Keratinocyte (primary cell): ENCODE measurements around the gene CD300LD. TPM values are rescaled to one million over a fixed set of nuclear protein-coding genes. Genes with fewer than 3 reads are reported as not detected.

ENCODE experiments used
- DNase-seq: peaks from one replicate; pipeline ENCODE4 v3.0.0-alpha.2; 2011; ENCODE audit warnings: low read depth, missing footprints, low spot score
- FAIRE-seq: peaks from 2 replicates; lab custom pipeline; 2011; peaks lifted over from hg19 to GRCh38; lab: Jason Lieb, UNC
- H2AFZ ChIP-seq: 2 replicates; pipeline ENCODE4 v1.6.0; 2012; ENCODE audit warnings: low read length, control low read depth, inconsistent platforms; ENCODE audit not compliant: control insufficient read depth
- H3K27ac ChIP-seq: 2 replicates; pipeline ENCODE4 v1.5.1; 2011; ENCODE audit warnings: low read length; ENCODE audit not compliant: control insufficient read depth, insufficient read depth
- H3K27me3 ChIP-seq: 3 replicates; pipeline ENCODE4 v1.6.0; 2011; ENCODE audit warnings: low read length; ENCODE audit not compliant: control insufficient read depth, insufficient read depth; ENCODE audit errors: extremely low read depth
- H3K36me3 ChIP-seq, 2 experiments: 2 replicates in 1 of 2; 3 replicates in 1 of 2; pipeline ENCODE4 v1.5.1; 2011; ENCODE audit warnings: low read length in 2 of 2, mild to moderate bottlenecking in 1 of 2; ENCODE audit not compliant: control insufficient read depth in 2 of 2, insufficient read depth in 2 of 2; ENCODE audit errors: extremely low read depth in 1 of 2
- H3K4me1 ChIP-seq: 3 replicates; pipeline ENCODE4 v1.5.1; 2011; ENCODE audit warnings: low read length; ENCODE audit not compliant: control insufficient read depth, insufficient read depth; ENCODE audit errors: extremely low read depth
- H3K4me2 ChIP-seq: 3 replicates; pipeline ENCODE4 v1.6.0; 2011; ENCODE audit warnings: low read depth, low read length; ENCODE audit not compliant: control insufficient read depth, insufficient read depth; ENCODE audit errors: extremely low read depth
- H3K4me3 ChIP-seq, 3 experiments: fragments of 200-600 bp in 1 of 3; sonication (generic) in 1 of 3; 2 replicates in 2 of 3; 3 replicates in 1 of 3; pipeline ENCODE4 v1.5.1; 2011 to 2016; ENCODE audit warnings: low read length in 3 of 3, mild to moderate bottlenecking in 3 of 3, control low read depth in 2 of 3, inconsistent platforms in 1 of 3, low read depth in 1 of 3, mixed read lengths in 1 of 3, mixed run types in 1 of 3, moderate library complexity in 1 of 3; ENCODE audit not compliant: control insufficient read depth in 2 of 3, insufficient read depth in 2 of 3; ENCODE audit errors: extremely low read depth in 1 of 3
- H3K79me2 ChIP-seq: 2 replicates; pipeline ENCODE4 v1.6.0; 2012; ENCODE audit warnings: low read length; ENCODE audit not compliant: control insufficient read depth, insufficient read depth
- H3K9ac ChIP-seq: 3 replicates; pipeline ENCODE4 v1.6.0; 2011; ENCODE audit warnings: low read length; ENCODE audit not compliant: control insufficient read depth, insufficient read depth; ENCODE audit errors: extremely low read depth
- H3K9me1 ChIP-seq: 3 replicates; pipeline ENCODE4 v1.6.0; 2011; ENCODE audit warnings: low read length; ENCODE audit not compliant: control insufficient read depth, insufficient read depth; ENCODE audit errors: extremely low read depth
- H3K9me3 ChIP-seq: 2 replicates; pipeline ENCODE4 v1.5.1; 2012; ENCODE audit warnings: low read depth, low read length; ENCODE audit not compliant: control insufficient read depth
- H4K20me1 ChIP-seq: 3 replicates; pipeline ENCODE4 v1.6.0; 2011; ENCODE audit warnings: low read length; ENCODE audit not compliant: control insufficient read depth, insufficient read depth; ENCODE audit errors: extremely low read depth
- CTCF ChIP-seq, 3 experiments: IDR thresholded peaks in 1 of 3; conservative IDR thresholded peaks in 1 of 3; optimal IDR thresholded peaks in 1 of 3; 2 replicates in 2 of 3; 3 replicates in 1 of 3; pipeline versions ENCODE3 to v1.5.1; 2011; ENCODE audit warnings: low read length in 3 of 3, mild to moderate bottlenecking in 3 of 3, moderate library complexity in 2 of 3, control low read depth in 1 of 3, inconsistent platforms in 1 of 3; ENCODE audit not compliant: insufficient read depth in 2 of 3; ENCODE audit errors: extremely low read depth in 1 of 3
- EZH2 ChIP-seq: IDR thresholded peaks from one replicate; pipeline ENCODE4 v1.6.1; 2012; ENCODE audit warnings: inconsistent platforms, mild to moderate bottlenecking, low read length, moderate library complexity
- dilution Hi-C: fragments of 300-500 bp; cut with MboI; formaldehyde crosslinking; loops from one replicate; pipeline ENCODE4 v1.7.0; 2020; ENCODE audit warnings: low sequenced_read_pairs; ENCODE audit not compliant: extremely low pct_ligation_motif_present
- polyA plus RNA-seq, 5 experiments: library from polyadenylated mRNA; depleted of rRNA in 3 of 5; stranded (reverse) in 3 of 5; stranded (forward) in 1 of 5; unstranded in 1 of 5; fragments of >200 nt; gene quantifications; 1 replicate in 1 of 5; 2 replicates in 3 of 5; 3 replicates in 1 of 5; pipeline versions ENCODE4 v1.2.1 to v1.2.3, GENCODE V29; 2011 to 2012; ENCODE audit warnings: missing spikeins in 2 of 5, low read depth in 1 of 5, low replicate concordance in 1 of 5

CD300LD gene
- polyA plus RNA-seq, 1 donor (not counting 4 experiments of a cell fraction or from before 2014, with no cell fraction given) = not detected

DNA sequence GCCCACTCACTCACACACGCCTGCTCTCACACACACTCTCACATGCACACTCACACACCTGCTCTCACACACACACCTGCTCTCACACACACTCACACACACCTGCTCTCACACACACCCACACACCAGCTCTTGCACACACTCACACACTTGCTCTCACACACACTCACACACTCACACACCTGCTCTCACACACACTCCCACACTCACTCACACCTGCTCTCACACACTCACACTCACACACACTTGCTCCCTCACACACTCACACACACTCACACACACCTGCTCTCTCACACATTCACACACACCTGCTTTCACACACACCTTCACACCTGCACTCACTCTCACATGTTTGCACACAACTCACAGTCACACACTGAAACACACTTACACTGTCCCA lies 28.7 kb downstream of the CD300LD start:
- no peaks in the 10 kb centered on the region for H3K36me3 ChIP-seq

GRCh38 chr17:74561586-74561985 lies 30.5 kb downstream of the CD300LD start:
- Histone ChIP-seq H3K9me1 (no peaks in the 10 kb centered on the region), H3K4me3 (no peak overlapping the region), H3K79me2 (no peaks in the 10 kb centered on the region), H3K9me3 (no peaks in the 10 kb centered on the region), H2AFZ (no peak overlapping the region), H3K36me3 (no peaks in the 10 kb centered on the region), H3K27me3 (peaks cover 8% of the 10 kb centered on the region), H3K4me1 (peaks cover 3% of the 10 kb centered on the region), H3K4me2 (no peak overlapping the region), H3K9ac (no peak overlapping the region), H3K27ac (no peak overlapping the region), H4K20me1 (no peaks in the 10 kb centered on the region)
- dilution Hi-C loops = no loop called here
- FAIRE-seq (no peak), DNase-seq (no peak)
- TF ChIP-seq EZH2 (no peak), CTCF (optimal IDR thresholded peaks at IDR 0.05 in 1 of 3, IDR thresholded peaks at IDR 0.05 in 1 of 3, conservative IDR thresholded peaks at IDR 0.05 in 1 of 3; ENCODE audit: extremely low read depth in 1 of 3, insufficient read depth in 2 of 3, low read length in 3 of 3) (no peak)

More for the DNA sequence above, 28.7 kb downstream of the CD300LD start:
- Histone ChIP-seq H4K20me1 (no peaks in the 10 kb centered on the region), H2AFZ (no peak overlapping the region), H3K9ac (no peak overlapping the region), H3K4me1 (peaks cover 5% of the 10 kb centered on the region), H3K4me2 (no peak overlapping the region), H3K27ac (no peak overlapping the region), H3K4me3 (no peak overlapping the region), H3K79me2 (no peaks in the 10 kb centered on the region), H3K27me3 (peaks cover 8% of the 10 kb centered on the region), H3K9me3 (no peaks in the 10 kb centered on the region), H3K9me1 (no peaks in the 10 kb centered on the region)
- FAIRE-seq = no peak
- no peak for DNase-seq
- no peak for TF ChIP-seq CTCF (optimal IDR thresholded peaks at IDR 0.05 in 1 of 3, IDR thresholded peaks at IDR 0.05 in 1 of 3, conservative IDR thresholded peaks at IDR 0.05 in 1 of 3; ENCODE audit: extremely low read depth in 1 of 3, insufficient read depth in 2 of 3, low read length in 3 of 3)
- TF ChIP-seq EZH2 = no peak
- dilution Hi-C loops = no loop called here
